HepG2 (cell line): ENCODE results near the gene GSTM2. TPM values are rescaled to one million over a fixed set of nuclear protein-coding genes. Genes with fewer than 3 reads are reported as not detected.

ENCODE experiments used
- BCLAF1 ChIP-seq: fragments of 450-650 bp; IDR thresholded peaks from 2 replicates; pipeline ENCODE4 v1.6.1; 2017; ENCODE audit warnings: mild to moderate bottlenecking
- CSRNP1 ChIP-seq: sonication (generic); formaldehyde crosslinking; IDR thresholded peaks from 2 replicates; pipeline ENCODE4 v1.8.1; 2023; ENCODE audit warnings: mild to moderate bottlenecking, missing genetic modification reagents
- DPF2 ChIP-seq: sonication (generic); formaldehyde crosslinking; IDR thresholded peaks from 2 replicates; pipeline ENCODE4 v1.4.0; 2020; ENCODE audit warnings: mild to moderate bottlenecking, low read depth, missing genetic modification reagents, borderline replicate concordance
- FOXC1 ChIP-seq: sonication (generic); formaldehyde crosslinking; IDR thresholded peaks from 2 replicates; pipeline ENCODE4 v1.8.0; 2022; ENCODE audit warnings: mild to moderate bottlenecking, missing genetic modification reagents, borderline replicate concordance
- GATA4 ChIP-seq: sonication (generic); IDR thresholded peaks from 2 replicates; pipeline ENCODE4 v1.6.1; 2016; ENCODE audit warnings: antibody characterized with exemption, low read depth, borderline replicate concordance
- JARID2 ChIP-seq: sonication (generic); formaldehyde crosslinking; IDR thresholded peaks from 2 replicates; pipeline ENCODE4 v1.8.1; 2023; ENCODE audit warnings: missing genetic modification reagents, inconsistent platforms; ENCODE audit not compliant: insufficient replicate concordance
- MZF1 ChIP-seq: sonication (generic); formaldehyde crosslinking; IDR thresholded peaks from 2 replicates; pipeline ENCODE4 v1.8.1; 2023; ENCODE audit warnings: mild to moderate bottlenecking, missing genetic modification reagents, borderline replicate concordance
- NR2F6 ChIP-seq, 2 experiments: IDR thresholded peaks; 2 replicates each; pipeline ENCODE4 v1.6.1; 2016; ENCODE audit warnings: antibody characterized with exemption in 1 of 2, mild to moderate bottlenecking in 1 of 2
- PHF5A ChIP-seq: IDR thresholded peaks from one replicate; pipeline ENCODE4 v1.6.1; 2018; ENCODE audit warnings: low read depth, missing genetic modification reagents; ENCODE audit not compliant: unreplicated experiment
- PRPF4 ChIP-seq: fragments of 200-400 bp; formaldehyde crosslinking; IDR thresholded peaks from 2 replicates; pipeline ENCODE4 v1.6.1; 2016; ENCODE audit warnings: low read length, low read depth; ENCODE audit not compliant: poor library complexity, severe bottlenecking
- REST ChIP-seq, 2 experiments: IDR thresholded peaks; 2 replicates each; pipeline ENCODE4 v1.6.1; 2011 to 2012; ENCODE audit warnings: low read length in 2 of 2, borderline replicate concordance in 1 of 2, low read depth in 1 of 2, mild to moderate bottlenecking in 1 of 2, moderate library complexity in 1 of 2
- SNAPC5 ChIP-seq: sonication (generic); formaldehyde crosslinking; IDR thresholded peaks from 2 replicates; pipeline ENCODE4 v1.8.1; 2023; ENCODE audit warnings: mild to moderate bottlenecking, missing genetic modification reagents, borderline replicate concordance
- TCF7 ChIP-seq: sonication (generic); IDR thresholded peaks from 2 replicates; pipeline ENCODE4 v1.6.1; 2016; ENCODE audit warnings: antibody characterized with exemption, low read depth
- TOE1 ChIP-seq: sonication (generic); formaldehyde crosslinking; IDR thresholded peaks from 2 replicates; pipeline ENCODE4 v1.4.0; 2020; ENCODE audit warnings: mild to moderate bottlenecking, missing genetic modification reagents
- ZNF333 ChIP-seq: sonication (generic); formaldehyde crosslinking; IDR thresholded peaks from 2 replicates; pipeline ENCODE4 v1.4.0; 2020; ENCODE audit warnings: mild to moderate bottlenecking, missing genetic modification reagents, borderline replicate concordance
- ZNF343 ChIP-seq: sonication (generic); formaldehyde crosslinking; IDR thresholded peaks from 2 replicates; pipeline ENCODE4 v1.4.0; 2020; ENCODE audit warnings: mild to moderate bottlenecking, missing genetic modification reagents
- ZNF616 ChIP-seq: sonication (generic); formaldehyde crosslinking; IDR thresholded peaks from 2 replicates; pipeline ENCODE4 v1.5.0; 2020; ENCODE audit warnings: low read depth, mild to moderate bottlenecking, missing genetic modification reagents
- ZNF816 ChIP-seq: sonication (generic); formaldehyde crosslinking; IDR thresholded peaks from 2 replicates; pipeline ENCODE4 v1.8.0; 2022; ENCODE audit warnings: missing genetic modification reagents, mild to moderate bottlenecking, borderline replicate concordance
- ZNF839 ChIP-seq: sonication (generic); formaldehyde crosslinking; IDR thresholded peaks from 2 replicates; pipeline ENCODE4 v1.4.0; 2020; ENCODE audit warnings: missing genetic modification reagents, mild to moderate bottlenecking, borderline replicate concordance
- ZNF883 ChIP-seq: sonication (generic); formaldehyde crosslinking; IDR thresholded peaks from 2 replicates; pipeline ENCODE4 v1.5.1; 2020; ENCODE audit warnings: mild to moderate bottlenecking, missing genetic modification reagents; ENCODE audit errors: not compliant biosample characterization
- polyA plus RNA-seq, 8 experiments: library from polyadenylated mRNA; depleted of rRNA in 3 of 8; stranded (reverse) in 7 of 8; unstranded in 1 of 8; fragments of >200 nt; fragmentation: Illumina TruSeq in 4 of 8; extraction: Trizol in 4 of 8; gene quantifications; 2 replicates each; pipeline versions ENCODE4 v1.2.1 to v1.2.3, GENCODE V29; 2011 to 2016; ENCODE audit warnings: low read depth in 4 of 8, missing spikeins in 1 of 8, mixed read lengths in 1 of 8; ENCODE audit not compliant: insufficient read depth in 1 of 8
- total RNA-seq, 5 experiments: library from RNA; depleted of rRNA; stranded (reverse); fragments of >200 nt; fragmentation: Illumina TruSeq; extraction: Trizol; gene quantifications; 2 replicates each; pipeline ENCODE4 v1.2.3, GENCODE V29; 2016; ENCODE audit warnings: low read depth in 1 of 5

GSTM2 gene
- total and polyA plus RNA-seq, 2 of the 13 experiments (the other 11 are each of a cell fraction or from before 2014, with no cell fraction given): 7.0 to 15.0 TPM

- TF ChIP-seq CSRNP1 (no peak), TCF7 (peak; percentile 79), ZNF616 (CRISPR knock-in tag) (no peak), BCLAF1 (no peak), ZNF839 (CRISPR knock-in tag) (no peak), TOE1 (CRISPR knock-in tag) (no peak), FOXC1 (no peak), ZNF333 (CRISPR knock-in tag) (no peak), PHF5A (peak; percentile 27), REST (IDR thresholded peaks at IDR 0.05; ENCODE audit: borderline replicate concordance in 1 of 2, low read depth in 1 of 2, low read length in 2 of 2) (peak in 1 of 2 experiments; percentile 11; a peak in 1 of 4 replicates), JARID2 (CRISPR knock-in tag) (no peak), SNAPC5 (CRISPR knock-in tag) (no peak), ZNF343 (CRISPR knock-in tag) (no peak), GATA4 (no peak), ZNF816 (CRISPR knock-in tag) (no peak), ZNF883 (no peak), MZF1 (CRISPR knock-in tag) (no peak), NR2F6 (IDR thresholded peaks at IDR 0.05) (peak; percentile 88), NR2F6 (CRISPR knock-in tag; IDR thresholded peaks at IDR 0.05) (peak; percentile 82), DPF2 (CRISPR knock-in tag) (peak; percentile 43; the same call in 1 of the 2 replicates), PRPF4 (no peak)
These were observed 48.9 kb upstream of the GSTM2 start (continued) for GRCh38 chr1:109618661-109619575.
